Hematopoietic multipotent progenitor cell treated with erythropoietin and hydrocortisone succinate and interleukin-3 and kit ligand, for 8 days (in vitro differentiated cells): ENCODE results near the gene STIM1.

ENCODE experiments used
- DNase-seq: peaks from one replicate; pipeline ENCODE4 v3.0.0-alpha.2; 2015

The STIM1 gene

DNA sequence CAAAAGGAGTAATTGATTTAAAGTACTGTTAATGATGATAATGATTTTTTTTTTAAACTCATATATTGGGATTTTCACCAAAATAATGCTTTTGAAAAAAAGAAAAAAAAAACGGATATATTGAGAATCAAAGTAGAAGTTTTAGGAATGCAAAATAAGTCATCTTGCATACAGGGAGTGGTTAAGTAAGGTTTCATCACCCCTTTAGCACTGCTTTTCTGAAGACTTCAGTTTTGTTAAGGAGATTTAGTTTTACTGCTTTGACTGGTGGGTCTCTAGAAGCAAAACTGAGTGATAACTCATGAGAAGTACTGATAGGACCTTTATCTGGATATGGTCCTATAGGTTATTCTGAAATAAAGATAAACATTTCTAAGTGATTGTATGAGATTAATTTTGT is 283.0 kb downstream of the STIM1 start:
- DNase-seq = no peak

DNA sequence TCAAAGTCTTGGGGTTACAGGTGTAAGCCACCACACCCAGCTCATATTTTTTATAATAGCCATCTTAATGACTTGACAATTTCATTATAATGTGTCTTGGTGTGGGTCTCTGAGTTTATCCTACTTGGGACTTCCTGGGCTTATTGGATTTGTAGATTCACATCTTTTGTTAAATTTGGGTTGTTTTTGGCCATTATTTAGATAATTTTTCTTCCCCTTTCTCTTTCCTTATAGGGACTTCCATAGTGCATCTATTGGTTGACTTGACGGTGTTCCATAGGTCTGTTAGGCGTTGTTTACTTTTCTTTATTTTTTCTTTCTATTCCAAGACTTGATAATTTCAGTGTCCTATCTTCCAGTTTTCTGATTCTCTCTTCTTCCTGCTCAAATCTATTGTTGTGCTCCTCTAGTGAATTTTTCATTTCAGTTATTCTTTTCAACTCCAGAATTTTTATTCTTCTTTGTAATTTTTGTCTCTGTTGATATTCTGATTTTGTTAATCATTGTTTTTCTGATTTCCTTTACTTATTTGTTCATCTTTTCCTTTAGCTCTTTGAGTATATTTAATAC is 284.7 kb downstream of the STIM1 start:
- no peak for DNase-seq
